Measurements from ENCODE around the gene CARM1. TPM values are rescaled to one million over a fixed set of nuclear protein-coding genes. Genes with fewer than 3 reads are reported as not detected.
"Not testable (repeated sequence)": the region's sequence is repeated elsewhere in the genome, so short reads cannot be mapped to it uniquely, and the experiment has no call there.

CARM1 gene
- total RNA-seq, 4 donors from 2014 or later = 17.0 to 37.1 (median 18.8) TPM

DNA sequence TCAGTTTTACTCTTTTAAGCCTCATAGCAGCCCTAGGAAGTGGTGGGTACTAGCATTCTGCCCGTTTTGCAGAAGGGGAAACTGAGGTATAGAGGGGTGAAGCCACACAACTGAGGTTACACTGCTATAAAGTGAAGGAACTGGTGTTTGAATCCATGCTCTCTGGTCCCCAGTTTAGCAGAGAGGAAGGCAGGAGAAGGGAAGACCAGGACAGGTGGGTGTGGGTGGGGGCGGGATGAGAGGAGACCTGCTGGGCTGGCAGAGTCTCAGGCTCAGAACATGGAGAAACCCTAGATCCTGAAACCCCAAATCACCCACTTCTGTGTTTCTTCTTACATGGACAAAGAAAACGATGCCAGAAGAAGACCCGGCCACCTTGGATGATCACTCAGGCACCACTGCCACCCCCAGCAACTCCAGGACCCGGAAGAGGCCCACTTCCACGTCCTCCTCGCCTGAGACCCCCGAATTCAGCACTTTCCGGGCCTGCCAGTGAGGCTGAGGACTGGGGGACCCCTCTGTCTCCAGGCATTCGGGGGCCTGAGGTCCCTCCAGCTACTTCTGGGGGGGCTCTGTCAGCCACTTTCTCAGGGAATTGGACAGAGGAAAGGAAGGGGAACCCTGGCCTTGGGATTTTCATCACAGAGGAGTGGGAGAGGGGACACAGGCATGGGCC lies 2.3 kb upstream of the CARM1 start:
- WGBS, 2 donors (ENCODE audit: low coverage in 1 of 2) = 83 to 89% methylated on average over 1 to 3 of the region's 10 CpGs
- H3K27me3 ChIP-seq = no peaks in the 10 kb centered on the region
- H3K9me3 ChIP-seq = no peaks in the 10 kb centered on the region
- no peak overlapping the region for H3K4me3 ChIP-seq
- no peak overlapping the region for H3K27ac ChIP-seq
- no peaks in the 10 kb centered on the region for H3K36me3 ChIP-seq
- TF ChIP-seq POLR2AphosphoS5 (IDR thresholded peaks at IDR 0.05) (no peak), EP300 (IDR thresholded peaks at IDR 0.05) (no peak)
- TF ChIP-seq, protein P1, sequence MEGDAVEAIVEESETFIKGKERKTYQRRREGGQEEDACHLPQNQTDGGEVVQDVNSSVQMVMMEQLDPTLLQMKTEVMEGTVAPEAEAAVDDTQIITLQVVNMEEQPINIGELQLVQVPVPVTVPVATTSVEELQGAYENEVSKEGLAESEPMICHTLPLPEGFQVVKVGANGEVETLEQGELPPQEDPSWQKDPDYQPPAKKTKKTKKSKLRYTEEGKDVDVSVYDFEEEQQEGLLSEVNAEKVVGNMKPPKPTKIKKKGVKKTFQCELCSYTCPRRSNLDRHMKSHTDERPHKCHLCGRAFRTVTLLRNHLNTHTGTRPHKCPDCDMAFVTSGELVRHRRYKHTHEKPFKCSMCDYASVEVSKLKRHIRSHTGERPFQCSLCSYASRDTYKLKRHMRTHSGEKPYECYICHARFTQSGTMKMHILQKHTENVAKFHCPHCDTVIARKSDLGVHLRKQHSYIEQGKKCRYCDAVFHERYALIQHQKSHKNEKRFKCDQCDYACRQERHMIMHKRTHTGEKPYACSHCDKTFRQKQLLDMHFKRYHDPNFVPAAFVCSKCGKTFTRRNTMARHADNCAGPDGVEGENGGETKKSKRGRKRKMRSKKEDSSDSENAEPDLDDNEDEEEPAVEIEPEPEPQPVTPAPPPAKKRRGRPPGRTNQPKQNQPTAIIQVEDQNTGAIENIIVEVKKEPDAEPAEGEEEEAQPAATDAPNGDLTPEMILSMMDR (IDR thresholded peaks at IDR 0.05) = no peak
- no peak for ATAC-seq
- H3K4me1 ChIP-seq = peaks cover 0 to 36% (median 10%) of the 10 kb centered on the region in 3 donors

DNA sequence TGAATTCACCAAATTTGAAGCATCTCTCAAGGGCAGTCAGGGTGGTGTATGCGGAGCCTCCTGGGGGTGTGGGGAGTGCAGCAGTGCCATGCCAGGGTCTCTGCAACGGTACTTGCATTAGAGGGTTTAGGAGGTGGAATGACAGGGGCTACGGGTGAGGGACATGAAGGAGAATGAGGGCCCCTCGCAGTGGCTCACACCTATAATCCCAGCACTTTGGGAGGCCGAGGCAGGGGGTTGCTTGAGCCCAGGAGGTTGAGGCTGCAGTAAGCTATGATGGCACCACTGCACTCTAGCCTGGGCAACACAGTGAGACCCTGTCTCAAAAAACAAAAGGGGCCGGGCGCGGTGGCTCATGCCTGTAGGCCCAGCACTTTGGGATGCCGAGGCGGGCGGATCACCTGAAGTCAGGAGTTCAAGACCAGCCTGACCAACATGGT lies 1.5 kb upstream of the CARM1 start:
- H3K27ac ChIP-seq, H3K4me3 ChIP-seq, H3K9me3 ChIP-seq, H3K36me3 ChIP-seq, H3K27me3 ChIP-seq, ATAC-seq: not testable (repeated sequence)
- WGBS, 2 donors (ENCODE audit: low coverage in 1 of 2) = 67 to 81% methylated on average over 1 to 7 of the region's 11 CpGs
- peaks cover 0 to 36% (median 10%) of the 10 kb centered on the region in 3 donors for H3K4me1 ChIP-seq

DNA sequence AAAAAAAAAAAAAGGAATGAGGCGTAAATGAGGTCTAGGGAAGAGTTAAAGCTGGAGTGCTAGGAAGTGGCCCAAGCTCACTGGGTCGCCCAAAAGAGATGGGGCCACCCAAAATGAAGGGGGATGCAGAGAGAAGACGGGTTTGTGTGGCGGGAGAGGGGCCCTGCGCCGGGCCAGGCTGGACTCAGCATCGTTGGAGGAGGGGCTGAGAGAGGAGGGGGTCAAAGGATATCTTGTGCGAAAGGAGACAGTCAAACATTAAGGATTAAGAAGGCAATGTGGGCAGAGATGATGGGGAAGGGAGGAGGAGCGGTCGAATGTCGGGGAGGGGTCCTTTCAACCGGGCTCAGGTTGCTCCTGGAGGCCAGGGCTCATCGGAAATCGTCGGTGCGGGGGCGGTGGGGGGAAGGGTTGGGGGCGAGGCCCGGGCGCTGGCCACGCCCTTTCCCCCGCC lies 825 bp upstream of the CARM1 start:
- 0 to 2% methylated on average over 11 to 17 of the region's 22 CpGs for WGBS, 2 donors (ENCODE audit: low coverage in 1 of 2)
- Histone ChIP-seq H3K4me3 (peak overlapping the region; percentile 45 to 57), H3K9me3 (no peaks in the 10 kb centered on the region), H3K27me3 (no peaks in the 10 kb centered on the region), H3K36me3 (no peaks in the 10 kb centered on the region), H3K4me1 (peaks cover 0 to 43% (median 10%) of the 10 kb centered on the region in 3 donors), H3K27ac (peak overlapping the region; percentile 45 to 88 (median 86))
- ATAC-seq = no peak
- TF ChIP-seq POLR2A (IDR thresholded peaks at IDR 0.05) = no peak
- no peak for TF ChIP-seq POLR2AphosphoS5 (IDR thresholded peaks at IDR 0.05)

DNA sequence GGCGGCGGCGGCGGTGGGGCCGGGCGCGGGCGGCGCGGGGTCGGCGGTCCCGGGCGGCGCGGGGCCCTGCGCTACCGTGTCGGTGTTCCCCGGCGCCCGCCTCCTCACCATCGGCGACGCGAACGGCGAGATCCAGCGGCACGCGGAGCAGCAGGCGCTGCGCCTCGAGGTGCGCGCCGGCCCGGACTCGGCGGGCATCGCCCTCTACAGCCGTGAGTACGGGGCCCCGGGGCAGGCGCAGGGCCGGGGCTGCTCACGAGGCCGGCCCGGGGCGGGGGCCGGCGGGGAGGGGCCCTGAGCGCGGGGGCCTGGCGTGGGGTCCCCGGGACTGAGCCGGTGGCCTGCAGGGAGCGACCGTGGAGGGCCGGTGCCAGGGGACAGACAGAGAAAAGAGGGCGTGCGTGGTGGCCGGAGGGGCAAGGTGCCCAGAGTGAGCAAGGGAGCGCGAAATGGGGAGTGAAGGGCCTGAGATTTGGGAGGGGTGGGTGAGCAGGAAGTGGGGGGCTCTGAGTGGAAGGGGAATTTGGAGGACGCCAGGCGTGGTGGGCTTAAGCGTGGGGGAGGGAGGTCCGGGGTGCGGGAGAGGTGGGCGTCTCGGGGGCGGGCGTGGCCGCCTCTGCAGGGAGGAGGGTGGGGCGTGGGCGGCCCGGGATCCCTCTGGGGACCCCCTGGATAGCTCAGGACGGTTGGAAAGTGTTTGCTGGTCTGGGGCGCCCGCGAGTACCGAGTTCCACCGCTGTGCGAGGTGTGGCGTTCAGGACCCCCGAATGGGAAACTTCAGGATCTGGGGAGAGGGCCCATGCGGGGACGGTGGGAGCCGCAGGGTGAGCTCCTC lies 575 bp downstream of the CARM1 start:
- no peaks in the 10 kb centered on the region for H3K36me3 ChIP-seq
- 0% methylated on average over 14 of the region's 90 CpGs; no CpG with 5 or more reads in 1 of the 2 donors for WGBS, 2 donors (ENCODE audit: low coverage in 1 of 2)
- peak overlapping the region; percentile 22 to 93 (median 90) for H3K27ac ChIP-seq
- peak overlapping the region; percentile 88 to 91 for H3K4me3 ChIP-seq
- H3K27me3 ChIP-seq = no peaks in the 10 kb centered on the region
- H3K9me3 ChIP-seq = no peaks in the 10 kb centered on the region
- ATAC-seq = peak; percentile 0
- H3K4me1 ChIP-seq = peaks cover 0 to 57% (median 24%) of the 10 kb centered on the region in 3 donors
- TF ChIP-seq, protein P1 (IDR thresholded peaks at IDR 0.05) = peak in 3 of 4 experiments; percentile 14 to 30 (median 24)
- no peak for TF ChIP-seq POLR2AphosphoS5 (IDR thresholded peaks at IDR 0.05)

DNA sequence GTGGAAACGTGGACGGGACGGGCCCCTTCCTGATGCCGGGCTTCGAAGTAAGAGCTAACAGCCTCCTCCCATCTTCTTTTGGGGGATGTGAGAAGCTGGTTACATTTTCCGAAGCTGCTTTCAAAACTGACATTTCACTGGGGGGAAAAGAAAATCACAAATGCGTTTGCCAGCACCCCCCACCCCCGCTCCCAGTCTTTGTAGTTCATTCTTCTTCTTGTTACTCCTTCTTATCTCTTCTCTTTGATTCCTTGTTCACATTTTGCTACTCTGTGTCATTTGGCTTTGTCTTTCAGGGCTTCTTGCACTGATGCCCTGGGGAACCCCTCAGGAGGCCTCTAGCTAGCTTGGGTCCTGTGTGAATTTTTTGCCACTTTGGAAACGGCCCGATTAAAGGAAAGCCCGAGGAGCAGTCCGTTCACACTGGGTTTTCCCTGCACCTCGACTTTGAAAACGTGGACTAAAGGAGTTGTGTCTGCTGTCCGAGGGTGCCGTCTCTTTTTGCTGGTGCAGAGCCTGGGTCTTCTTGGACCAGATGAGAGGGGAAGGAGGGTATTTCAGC lies 1.3 kb downstream of the CARM1 start:
- TF ChIP-seq, protein P1 (IDR thresholded peaks at IDR 0.05) = no peak
- TF ChIP-seq EP300 (IDR thresholded peaks at IDR 0.05) (no peak), POLR2A (IDR thresholded peaks at IDR 0.05) (no peak), POLR2AphosphoS5 (IDR thresholded peaks at IDR 0.05) (no peak)
- Histone ChIP-seq H3K9me3 (no peaks in the 10 kb centered on the region), H3K27me3 (no peaks in the 10 kb centered on the region), H3K4me3 (peak overlapping the region; percentile 88 to 91), H3K27ac (peak overlapping the region in 3 of 4 donors; percentile 88 to 93 (median 92)), H3K36me3 (no peaks in the 10 kb centered on the region), H3K4me1 (peaks cover 0 to 64% (median 24%) of the 10 kb centered on the region in 3 donors)
- 0% methylated on average over 4 to 13 of the region's 16 CpGs for WGBS, 2 donors (ENCODE audit: low coverage in 1 of 2)
- no peak for ATAC-seq

Data from gastroesophageal sphincter (tissue), 4 donors.